HT-29 (cell line): ENCODE results near the gene UPK3BL1. TPM values are rescaled to one million over a fixed set of nuclear protein-coding genes. Genes with fewer than 3 reads are reported as not detected.

Experiments
- small RNA-seq: library from RNA; depleted of rRNA; stranded (forward); fragments of <200 nt; gene quantifications from one replicate; pipeline ENCODE3, GENCODE V24; 2014
- total RNA-seq: library from RNA; depleted of rRNA; stranded (reverse); fragments of >200 nt; shearing (Covaris generic); gene quantifications from 2 replicates; pipeline ENCODE4 v1.2.3, GENCODE V29; 2014; rRNA removed

UPK3BL1 gene
- total RNA-seq, 1 experiment from 2014 or later, result 44.1 TPM

Small RNAs within 50 kb of the gene (small RNA-seq; reads per million reads assigned to genes)
- not detected for gene AC105052.3
- gene UPK3BL1, result not detected

Other genes with a start within 250 kb of the UPK3BL1 start
- gene PRKRIP1, start 246.4 kb downstream of the UPK3BL1 start, total RNA-seq, result 34.8 and 38.8 TPM in 2 replicates
- gene ORAI2, start 209.2 kb downstream of the UPK3BL1 start, total RNA-seq, result 37.4 and 39.8 TPM in 2 replicates
- 31.5 and 36.5 TPM in 2 replicates for gene ALKBH4, start 177.9 kb downstream of the UPK3BL1 start, total RNA-seq
- gene LRWD1, start 177.8 kb downstream of the UPK3BL1 start, total RNA-seq, result 73.6 and 81.2 TPM in 2 replicates
- gene POLR2J, start 163.9 kb downstream of the UPK3BL1 start, total RNA-seq, result 96.9 and 101 TPM in 2 replicates
- gene RASA4B, start 125.0 kb downstream of the UPK3BL1 start, total RNA-seq, result 7.4 and 13.9 TPM in 2 replicates
- 11.1 and 15.2 TPM in 2 replicates for gene UPK3BL2, start 99.1 kb downstream of the UPK3BL1 start, total RNA-seq
- gene SPDYE2, start 91.6 kb downstream of the UPK3BL1 start, total RNA-seq, result not detected in 2 replicates
- 35.1 and 38.6 TPM in 2 replicates for gene POLR2J3, start 70.2 kb downstream of the UPK3BL1 start, total RNA-seq
- gene RASA4, start 26.0 kb downstream of the UPK3BL1 start, total RNA-seq, result 26.0 and 43.0 TPM in 2 replicates
- not detected in 2 replicates for gene SPDYE2B, start 7.5 kb upstream of the UPK3BL1 start, total RNA-seq
- gene POLR2J2, start 28.9 kb upstream of the UPK3BL1 start, total RNA-seq, result 2.8 and 4.2 TPM in 2 replicates
- gene FAM185A, start 106.2 kb upstream of the UPK3BL1 start, total RNA-seq, result 12.0 and 19.6 TPM in 2 replicates